ENCODE data around the gene KRT2. TPM values are rescaled to one million over a fixed set of nuclear protein-coding genes. Genes with fewer than 3 reads are reported as not detected.

KRT2 gene
- total RNA-seq, 1 donor from 2014 or later = not detected

Other genes starting within 250 kb of the KRT2 start
- gene KRT82, start 245.9 kb downstream of the KRT2 start, total RNA-seq = not detected in 2 replicates
- not detected in 2 replicates for gene KRT75, start 217.8 kb downstream of the KRT2 start, total RNA-seq
- gene KRT6B, start 200.1 kb downstream of the KRT2 start, total RNA-seq = 0.05 and 0.34 TPM in 2 replicates
- gene KRT6C, start 178.4 kb downstream of the KRT2 start, total RNA-seq = not detected in 2 replicates
- gene KRT6A, start 159.0 kb downstream of the KRT2 start, total RNA-seq = 0.47 and 1.9 TPM in 2 replicates
- 0.42 and 2.7 TPM in 2 replicates for gene KRT5, start 131.8 kb downstream of the KRT2 start, total RNA-seq
- not detected in 2 replicates for gene KRT71, start 99.1 kb downstream of the KRT2 start, total RNA-seq
- not detected in 2 replicates for gene KRT74, start 78.4 kb downstream of the KRT2 start, total RNA-seq
- gene KRT72, start 50.7 kb downstream of the KRT2 start, total RNA-seq = not detected in 2 replicates
- not detected in 2 replicates for gene KRT73, start 33.7 kb downstream of the KRT2 start, total RNA-seq
- not detected in 2 replicates for gene KRT1, start 28.2 kb upstream of the KRT2 start, total RNA-seq
- not detected in 2 replicates for gene KRT77, start 51.3 kb upstream of the KRT2 start, total RNA-seq
- gene KRT76, start 125.1 kb upstream of the KRT2 start, total RNA-seq = not detected in 2 replicates
- not detected in 2 replicates for gene KRT3, start 143.9 kb upstream of the KRT2 start, total RNA-seq
- not detected in 2 replicates for gene KRT4, start 161.9 kb upstream of the KRT2 start, total RNA-seq
- not detected in 2 replicates for gene KRT79, start 182.1 kb upstream of the KRT2 start, total RNA-seq
- not detected in 2 replicates for gene KRT78, start 196.8 kb upstream of the KRT2 start, total RNA-seq